H1 (cell line): ENCODE data around the gene SORCS3. TPM values are rescaled to one million over a fixed set of nuclear protein-coding genes. Genes with fewer than 3 reads are reported as not detected.

ENCODE experiments used
- CTCF ChIA-PET: fragments of 300-600 bp; sonication (Branson Sonifier 250); formaldehyde crosslinking; loops from one replicate; lab custom pipeline; 2021; ENCODE audit not compliant: partially characterized antibody; lab: Charles Lee
- POLR2A ChIA-PET: fragments of 300-600 bp; sonication (Branson Sonifier 250); formaldehyde crosslinking; loops from one replicate; lab custom pipeline; 2021; ENCODE audit warnings: inconsistent platforms; ENCODE audit not compliant: partially characterized antibody; lab: Charles Lee
- DNase-seq, 2 experiments: peaks; one replicate each; pipeline versions ENCODE4 v3.0.0 to v3.0.0-alpha.2; 2010 to 2022; ENCODE audit warnings: low spot score in 2 of 2, low read depth in 1 of 2, mixed read lengths in 1 of 2
- FAIRE-seq: peaks from 2 replicates; lab custom pipeline; 2011; peaks lifted over from hg19 to GRCh38; lab: Jason Lieb, UNC
- H2AFZ ChIP-seq: 2 replicates; pipeline ENCODE4 v1.8.1; 2012; ENCODE audit warnings: low read length, inconsistent platforms
- H2AK5ac ChIP-seq: 2 replicates; pipeline ENCODE4 v1.6.1; 2013; ENCODE audit warnings: low read depth, low read length
- H2BK120ac ChIP-seq: replicated peaks from 2 replicates; pipeline ENCODE3; 2013; ENCODE audit warnings: low read depth, low read length, inconsistent platforms
- H2BK12ac ChIP-seq: 2 replicates; pipeline ENCODE4 v1.6.1; 2013; ENCODE audit warnings: low read depth, low read length
- H2BK15ac ChIP-seq: 2 replicates; pipeline ENCODE4 v1.6.1; 2013; ENCODE audit warnings: low read length
- H2BK20ac ChIP-seq: 2 replicates; pipeline ENCODE4 v1.6.1; 2013; ENCODE audit warnings: low read length
- H2BK5ac ChIP-seq: 2 replicates; pipeline ENCODE4 v1.6.1; 2013; ENCODE audit warnings: low read depth, low read length
- H3K14ac ChIP-seq: 2 replicates; pipeline ENCODE4 v1.6.1; 2013; ENCODE audit warnings: inconsistent platforms; ENCODE audit not compliant: insufficient read length
- H3K18ac ChIP-seq: 2 replicates; pipeline ENCODE4 v1.6.1; 2013; ENCODE audit warnings: low read length; ENCODE audit errors: extremely low read depth
- H3K23ac ChIP-seq: 2 replicates; pipeline ENCODE4 v1.6.1; 2013; ENCODE audit warnings: inconsistent platforms; ENCODE audit not compliant: insufficient read length
- H3K23me2 ChIP-seq: 2 replicates; pipeline ENCODE4 v1.6.1; 2013; ENCODE audit warnings: low read depth, low read length
- H3K27ac ChIP-seq: 2 replicates; pipeline ENCODE4 v1.6.1; 2011; ENCODE audit warnings: low read depth, low read length, inconsistent platforms
- H3K27me3 ChIP-seq, 4 experiments: replicated peaks in 1 of 4; 1 replicate in 1 of 4; 2 replicates in 3 of 4; pipeline versions ENCODE4 v1.6.1 to v1.8.1; 2011 to 2013; ENCODE audit warnings: low read length in 3 of 4, mild to moderate bottlenecking in 3 of 4, inconsistent platforms in 2 of 4, mixed read lengths in 2 of 4, moderate library complexity in 1 of 4; ENCODE audit not compliant: control insufficient read depth in 3 of 4, insufficient read depth in 3 of 4; ENCODE audit errors: extremely low read depth in 1 of 4
- H3K36me3 ChIP-seq, 4 experiments: 2 replicates each; pipeline versions ENCODE4 v1.6.1 to v1.8.1; 2011 to 2013; ENCODE audit warnings: mild to moderate bottlenecking in 4 of 4, low read length in 3 of 4, moderate library complexity in 2 of 4, control low read depth in 1 of 4, inconsistent platforms in 1 of 4; ENCODE audit not compliant: insufficient read depth in 4 of 4, control insufficient read depth in 2 of 4
- H3K4ac ChIP-seq: replicated peaks from 2 replicates; pipeline ENCODE3; 2013; ENCODE audit warnings: low read length, low read depth, mixed read lengths, inconsistent platforms; ENCODE audit not compliant: insufficient read length
- H3K4me1 ChIP-seq, 4 experiments: replicated peaks in 1 of 4; 1 replicate in 1 of 4; 2 replicates in 3 of 4; pipeline versions ENCODE4 v1.6.1 to v1.8.1; 2011 to 2013; ENCODE audit warnings: low read length in 3 of 4, inconsistent platforms in 2 of 4, mixed read lengths in 1 of 4; ENCODE audit not compliant: insufficient read depth in 4 of 4, control insufficient read depth in 3 of 4
- H3K4me2 ChIP-seq, 2 experiments: 2 replicates each; pipeline versions ENCODE4 v1.6.1 to v1.8.1; 2011 to 2013; ENCODE audit warnings: low read depth in 2 of 2, low read length in 2 of 2, control low read depth in 1 of 2, inconsistent platforms in 1 of 2, mild to moderate bottlenecking in 1 of 2; ENCODE audit not compliant: insufficient read depth in 1 of 2
- H3K4me3 ChIP-seq, 4 experiments: fragments of 200-600, 300-600 bp in 1 of 4; sonication (generic), shearing (Covaris generic), sonication (Bioruptor Twin) in 1 of 4; 2 replicates each; pipeline versions ENCODE4 v1.5.1 to v1.8.1; 2011 to 2016; ENCODE audit warnings: low read length in 4 of 4, low read depth in 3 of 4, control low read depth in 2 of 4, inconsistent platforms in 2 of 4, mild to moderate bottlenecking in 2 of 4, mixed read lengths in 1 of 4, moderate library complexity in 1 of 4; ENCODE audit not compliant: insufficient read depth in 2 of 4; ENCODE audit errors: extremely low read depth in 1 of 4
- H3K56ac ChIP-seq: replicated peaks from 2 replicates; pipeline ENCODE3; 2013; ENCODE audit warnings: low read depth, mild to moderate bottlenecking, mixed read lengths, low read length, inconsistent platforms; ENCODE audit not compliant: insufficient read length
- H3K79me1 ChIP-seq: 2 replicates; pipeline ENCODE4 v1.6.1; 2013; ENCODE audit warnings: low read depth, low read length, control low read depth
- H3K79me2 ChIP-seq, 2 experiments: 2 replicates each; pipeline versions ENCODE4 v1.6.1 to v1.8.1; 2012 to 2013; ENCODE audit warnings: low read length in 2 of 2, mild to moderate bottlenecking in 2 of 2, inconsistent platforms in 1 of 2; ENCODE audit not compliant: insufficient read depth in 2 of 2, control insufficient read depth in 1 of 2
- H3K9ac ChIP-seq, 4 experiments: replicated peaks in 1 of 4; 1 replicate in 1 of 4; 2 replicates in 3 of 4; pipeline versions ENCODE4 v1.6.1 to v1.8.1; 2011 to 2013; ENCODE audit warnings: low read depth in 3 of 4, low read length in 3 of 4, control low read depth in 2 of 4, mild to moderate bottlenecking in 2 of 4, moderate library complexity in 2 of 4, inconsistent platforms in 1 of 4; ENCODE audit errors: extremely low read depth in 1 of 4
- H3K9me3 ChIP-seq, 2 experiments: 2 replicates each; pipeline versions ENCODE4 v1.6.1 to v1.8.1; 2012 to 2013; ENCODE audit warnings: mild to moderate bottlenecking in 2 of 2, moderate library complexity in 2 of 2, control low read depth in 1 of 2, inconsistent platforms in 1 of 2, low read depth in 1 of 2, low read length in 1 of 2, mixed read lengths in 1 of 2; ENCODE audit not compliant: insufficient read depth in 2 of 2
- H4K20me1 ChIP-seq, 2 experiments: replicated peaks in 1 of 2; 2 replicates each; pipeline versions ENCODE3 to v1.8.1; 2011 to 2013; ENCODE audit warnings: inconsistent platforms in 2 of 2, low read length in 2 of 2, mild to moderate bottlenecking in 1 of 2; ENCODE audit not compliant: insufficient read depth in 2 of 2, control insufficient read depth in 1 of 2
- H4K5ac ChIP-seq: 2 replicates; pipeline ENCODE4 v1.6.1; 2013; ENCODE audit warnings: low read length, low read depth, mixed read lengths, inconsistent platforms; ENCODE audit not compliant: insufficient read length
- H4K8ac ChIP-seq: 2 replicates; pipeline ENCODE4 v1.8.0; 2013; ENCODE audit warnings: mild to moderate bottlenecking, moderate library complexity, low read length, inconsistent platforms; ENCODE audit not compliant: insufficient read depth; ENCODE audit errors: extremely low read depth
- H4K91ac ChIP-seq: replicated peaks from 2 replicates; pipeline ENCODE3; 2013; ENCODE audit warnings: low read length, mixed read lengths, inconsistent platforms; ENCODE audit not compliant: insufficient read length
- BACH1 ChIP-seq: IDR thresholded peaks from 2 replicates; pipeline ENCODE4 v1.6.1; 2012; ENCODE audit warnings: low read length, improper control_type of control experiment
- CBX5 ChIP-seq: fragments of 300-800, 300-1000 bp; sonication (generic); IDR thresholded peaks from 2 replicates; pipeline ENCODE4 v1.7.1; 2016; ENCODE audit warnings: antibody characterized with exemption, low read length, low read depth
- CBX8 ChIP-seq: fragments of 300-800, 300-1000 bp; sonication (generic); IDR thresholded peaks from 2 replicates; pipeline ENCODE4 v1.7.1; 2016; ENCODE audit warnings: low read depth, low read length, borderline replicate concordance
- CEBPB ChIP-seq: IDR thresholded peaks from 2 replicates; pipeline ENCODE4 v1.6.1; 2012; ENCODE audit warnings: low read depth, low read length
- EP300 ChIP-seq, 2 experiments: IDR thresholded peaks; 1 replicate in 1 of 2; 2 replicates in 1 of 2; pipeline ENCODE4 v1.6.1; 2011 to 2012; ENCODE audit warnings: low read depth in 2 of 2, low read length in 2 of 2, mild to moderate bottlenecking in 2 of 2, borderline replicate concordance in 1 of 2, inconsistent platforms in 1 of 2, moderate library complexity in 1 of 2
- KDM4A ChIP-seq: IDR thresholded peaks from one replicate; pipeline ENCODE4 v1.7.1; 2012; ENCODE audit warnings: low read depth, mild to moderate bottlenecking, moderate library complexity, low read length, inconsistent platforms; ENCODE audit not compliant: severe bottlenecking
- KDM5A ChIP-seq: fragments of 200-600 bp; IDR thresholded peaks from 2 replicates; pipeline ENCODE4 v1.7.1; 2012; ENCODE audit warnings: mild to moderate bottlenecking, low read length, inconsistent platforms, mixed read lengths
- RAD21 ChIP-seq, 2 experiments: IDR thresholded peaks in 1 of 2; conservative IDR thresholded peaks in 1 of 2; 2 replicates each; pipeline ENCODE4 v1.6.1; 2011; ENCODE audit warnings: low read depth in 2 of 2, low read length in 2 of 2, improper control_type of control experiment in 1 of 2, inconsistent platforms in 1 of 2, mild to moderate bottlenecking in 1 of 2, moderate library complexity in 1 of 2
- SIN3A ChIP-seq, 2 experiments: IDR thresholded peaks in 1 of 2; conservative IDR thresholded peaks in 1 of 2; 2 replicates each; pipeline ENCODE4 v1.6.1; 2011 to 2012; ENCODE audit warnings: low read length in 2 of 2, improper control_type of control experiment in 1 of 2, low read depth in 1 of 2, mild to moderate bottlenecking in 1 of 2
- WGBS, 2 experiments: shearing (Covaris generic) in 1 of 2; methylation state at CpG; one replicate each; pipeline versions ENCODE4 v1.1.6 to v1.1.7; 2013 to 2015; ENCODE audit warnings: low lambda C conversion rate in 2 of 2, mixed read lengths in 2 of 2, inconsistent platforms in 1 of 2, low coverage in 1 of 2, missing lambda C conversion rate in 1 of 2; ENCODE audit not compliant: insufficient replicate concordance in 2 of 2, insufficient coverage in 1 of 2, insufficient read length in 1 of 2; ENCODE audit errors: extremely low coverage in 1 of 2, missing lambda C conversion rate in 1 of 2; 5-methylcytosine and 5-hydroxymethylcytosine counted together
- polyA plus RNA-seq, 7 experiments: library from polyadenylated mRNA; depleted of rRNA in 3 of 7; stranded (reverse) in 5 of 7; unstranded in 2 of 7; fragments of >200 nt in 5 of 7; fragments of 200-250 nt in 2 of 7; gene quantifications; 1 replicate in 5 of 7; 2 replicates in 1 of 7; 4 replicates in 1 of 7; pipeline versions ENCODE4 v1.2.1 to v1.2.3, GENCODE V29; 2011 to 2013; ENCODE audit warnings: missing spikeins in 2 of 7, mixed read lengths in 2 of 7
- total RNA-seq: library from RNA; stranded (reverse); fragmentation: NEBNext Ultra II Directional; extraction: Animal tissue kit (Norgen Biotek cat#: 25700); gene quantifications from 2 replicates; pipeline ENCODE4 v1.2.1, GENCODE V29; 2021

SORCS3 gene
- total and polyA plus RNA-seq, 2 of the 8 experiments (the other 6 are each of a cell fraction or from before 2014, with no cell fraction given) = 0.26 to 0.88 TPM

DNA sequence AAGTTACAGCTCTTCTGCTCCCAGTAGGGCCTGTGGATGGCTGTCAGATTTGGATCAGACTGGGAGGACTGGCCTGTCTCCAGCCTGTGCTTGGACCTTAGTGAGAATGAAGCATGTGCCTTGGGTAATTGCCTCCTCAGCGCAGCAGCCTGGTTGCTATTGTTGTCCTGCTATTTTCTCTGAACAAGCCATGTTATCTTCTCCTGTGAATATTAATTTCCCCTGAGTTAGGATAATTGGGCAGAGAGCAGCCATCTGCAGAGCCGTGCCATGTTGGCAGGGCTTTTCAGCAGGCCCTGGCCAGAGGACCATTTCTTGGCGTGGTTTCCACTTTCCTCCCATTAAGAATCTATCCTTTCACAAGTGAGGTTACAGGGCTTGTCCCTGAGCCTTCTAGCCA is 497.3 kb downstream of the SORCS3 start:
- H3K9ac ChIP-seq = no peak overlapping the region
- H2BK12ac ChIP-seq = no peak overlapping the region
- no peaks in the 10 kb centered on the region for H3K27me3 ChIP-seq
- no peak overlapping the region for H4K8ac ChIP-seq
- no peak for DNase-seq
- no peaks in the 10 kb centered on the region for H3K79me1 ChIP-seq
- POLR2A ChIA-PET = no interaction called here
- no peaks in the 10 kb centered on the region for H3K79me2 ChIP-seq
- no peak overlapping the region for H2AK5ac ChIP-seq
- no peak overlapping the region for H2AFZ ChIP-seq
- H3K23me2 ChIP-seq = no peaks in the 10 kb centered on the region
- H3K4me3 ChIP-seq = no peak overlapping the region
- H4K5ac ChIP-seq = no peak overlapping the region
- no peak for TF ChIP-seq SIN3A (conservative IDR thresholded peaks at IDR 0.05 in 1 of 2, IDR thresholded peaks at IDR 0.05 in 1 of 2; ENCODE audit: low read depth in 1 of 2, low read length in 2 of 2)
- TF ChIP-seq EP300 (IDR thresholded peaks at IDR 0.05; ENCODE audit: borderline replicate concordance in 1 of 2, low read depth in 2 of 2, low read length in 2 of 2) = no peak
- TF ChIP-seq KDM4A = no peak
- no peak for TF ChIP-seq CBX8
- no peak for TF ChIP-seq KDM5A
- TF ChIP-seq CEBPB = no peak
- no peak for TF ChIP-seq RAD21 (IDR thresholded peaks at IDR 0.05 in 1 of 2, conservative IDR thresholded peaks at IDR 0.05 in 1 of 2; ENCODE audit: low read depth in 2 of 2, low read length in 2 of 2)
- no peak for TF ChIP-seq BACH1
- no peak for TF ChIP-seq CBX5
- TF ChIP-seq, all 59 proteins: peak for 0
- H3K4me2 ChIP-seq = no peak overlapping the region
- no peaks in the 10 kb centered on the region for H3K9me3 ChIP-seq
- H3K4ac ChIP-seq = no peak overlapping the region
- no peak overlapping the region for H3K23ac ChIP-seq
- no peak overlapping the region for H2BK5ac ChIP-seq
- no peaks in the 10 kb centered on the region for H3K4me1 ChIP-seq
- H3K56ac ChIP-seq = no peak overlapping the region
- H4K20me1 ChIP-seq = no peaks in the 10 kb centered on the region
- no peak overlapping the region for H2BK20ac ChIP-seq
- WGBS, 2 experiments = 98% methylated on average over 3 of the region's 3 CpGs; no CpG with 5 or more reads in 1 of the 2 experiments
- no peak overlapping the region for H4K91ac ChIP-seq
- no peak overlapping the region for H2BK120ac ChIP-seq
- no peak overlapping the region for H3K27ac ChIP-seq
- no peak overlapping the region for H2BK15ac ChIP-seq
- CTCF ChIA-PET = interaction anchor here (1.0 kb wide), 1 partner anchor 559 kb away, joined by 3 read pairs; no protein-coding TSS in a partner anchor
- H3K14ac ChIP-seq = no peak overlapping the region
- H3K36me3 ChIP-seq = no peaks in the 10 kb centered on the region
- FAIRE-seq = no peak
- H3K18ac ChIP-seq = no peak overlapping the region
